Activated T-cell treated with anti-CD3 and anti-CD28 coated beads, Interleukin-2, amount 50 U/mL, for 48 hours (primary cell): ENCODE measurements around the gene TYW5.

Experiments used
- DNase-seq, 2 experiments: peaks; one replicate each; pipeline ENCODE4 v3.0.0-alpha.2; 2020

Gene TYW5

DNA sequence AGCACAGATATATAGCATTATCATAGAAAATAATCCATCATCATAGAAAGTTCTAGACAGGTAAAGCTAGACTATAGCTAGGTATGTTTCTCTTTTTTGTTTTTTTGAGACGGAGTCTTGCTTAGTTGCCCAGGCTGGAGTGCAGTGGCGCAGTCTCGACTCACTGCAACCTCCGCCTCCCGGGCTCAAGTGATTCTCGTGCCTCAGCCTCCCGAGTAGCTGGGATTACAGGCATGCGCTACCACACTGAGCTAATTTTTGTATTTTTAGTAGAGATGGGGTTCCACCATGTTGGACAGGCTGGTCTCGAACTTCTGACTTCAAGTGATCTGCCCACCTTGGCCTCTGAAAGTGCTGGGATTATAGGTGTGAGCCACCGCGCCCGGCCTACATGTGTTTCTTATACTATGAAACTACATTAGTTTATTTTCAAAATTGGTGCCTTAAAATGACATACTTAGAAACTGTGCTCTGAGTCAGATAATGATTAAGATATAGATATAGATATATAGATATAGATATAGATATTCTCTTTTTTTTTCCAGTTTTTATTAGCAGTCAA lies 42.7 kb downstream of the TYW5 start:
- peak; percentile 26 to 30 for DNase-seq

- DNase-seq, result no peak
Measured at GRCh38 chr2:199911877-199912161, 43.5 kb downstream of the TYW5 start.

DNA sequence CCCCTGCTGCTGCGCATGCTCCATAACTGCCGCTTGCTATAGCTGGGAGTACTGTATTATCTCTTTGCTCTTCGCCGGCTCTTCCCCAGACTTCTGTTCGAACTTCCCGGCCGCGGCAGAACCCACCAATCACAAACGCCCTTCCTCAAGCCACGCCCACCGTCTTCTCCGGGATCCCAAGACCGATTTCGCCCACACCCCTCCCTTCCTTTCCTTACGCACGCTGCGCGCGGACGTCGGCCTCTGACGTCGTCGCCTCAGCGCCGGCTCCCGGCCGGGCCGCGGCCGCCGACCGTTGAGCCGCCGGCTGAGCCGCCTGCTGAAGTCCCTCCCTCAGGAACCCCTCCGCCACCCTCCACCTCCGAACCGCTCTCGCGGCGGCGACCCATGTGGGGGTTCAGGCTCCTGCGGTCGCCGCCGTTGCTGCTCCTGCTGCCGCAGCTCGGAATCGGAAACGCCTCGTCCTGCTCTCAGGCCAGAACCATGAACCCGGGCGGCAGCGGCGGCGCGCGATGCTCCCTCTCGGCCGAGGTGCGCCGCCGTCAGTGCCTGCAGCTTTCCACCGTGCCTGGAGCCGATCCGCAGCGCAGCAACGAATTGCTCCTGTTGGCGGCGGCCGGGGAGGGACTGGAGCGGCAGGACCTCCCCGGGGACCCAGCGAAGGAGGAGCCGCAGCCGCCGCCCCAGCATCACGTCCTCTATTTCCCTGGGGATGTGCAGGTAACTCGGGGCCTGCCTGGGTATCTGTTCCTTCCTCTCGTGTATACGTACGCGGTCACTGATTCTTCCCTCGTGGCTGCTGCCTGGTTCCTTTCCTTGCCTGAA lies 44.0 kb downstream of the TYW5 start, which contains the start of gene C2orf69:
Gene C2orf69 (plus strand): TSS at position 242 of the 825 bp plus-strand sequence. CDS start 146 bp downstream, at position 388.
- peak; percentile 94 to 97 for DNase-seq

DNA sequence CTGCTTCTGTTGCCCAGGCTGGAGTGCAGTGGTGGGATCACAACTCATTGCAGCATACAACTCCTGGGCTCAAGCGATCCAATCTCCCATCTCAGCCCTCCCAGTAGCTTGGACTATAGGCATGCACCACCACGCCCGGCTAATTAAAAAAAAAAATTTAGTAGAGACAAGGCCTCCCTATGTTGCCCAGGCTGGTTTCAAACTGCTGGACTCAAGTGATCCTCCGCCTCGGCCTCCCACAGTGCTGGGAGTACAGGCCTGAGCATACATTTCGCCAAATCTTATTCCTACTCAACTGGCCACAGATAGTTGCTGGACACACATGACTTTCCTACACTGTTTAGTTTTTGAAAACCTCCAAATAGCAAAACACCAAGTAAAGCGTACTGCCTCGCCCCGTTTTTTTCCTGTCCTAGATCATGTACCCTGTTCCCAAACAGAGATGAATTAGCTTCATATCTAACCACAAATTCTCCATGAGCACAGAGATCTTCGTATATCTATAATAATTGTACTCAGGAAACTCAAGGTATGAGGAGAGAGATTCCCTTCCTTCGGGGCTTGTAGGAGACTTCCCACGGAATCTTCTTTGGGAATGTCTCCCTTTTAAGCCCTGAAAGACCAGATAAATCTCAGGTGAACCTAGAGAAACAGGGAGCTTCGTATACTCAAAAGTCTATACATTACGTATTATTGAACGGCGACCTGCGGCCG lies 44.8 kb downstream of the TYW5 start:
- no peak for DNase-seq

- DNase-seq, result no peak
Measured at GRCh38 chr2:199907008-199907714, 48.1 kb downstream of the TYW5 start.

DNA sequence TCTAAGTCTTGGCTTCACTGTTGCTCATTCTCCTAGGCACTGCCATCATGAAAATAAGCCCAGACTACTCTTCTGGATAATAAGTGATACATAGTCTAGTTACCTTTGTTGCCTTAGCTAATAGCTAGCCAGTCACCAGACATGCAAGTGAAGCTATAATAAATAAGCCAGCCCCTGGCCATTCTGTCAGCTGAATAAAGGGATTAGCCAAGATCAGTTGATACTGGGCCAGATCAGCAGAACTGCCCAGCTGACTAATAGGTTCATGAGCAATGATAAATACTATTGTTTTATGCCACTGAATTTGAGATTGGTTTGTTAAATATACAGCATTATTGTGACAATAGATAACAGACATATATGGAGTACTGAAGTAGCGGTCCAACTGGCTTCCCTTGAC lies 52.2 kb downstream of the TYW5 start:
- no peak for DNase-seq

- no peak for DNase-seq
Measured at GRCh38 chr2:199902486-199903110, 52.7 kb downstream of the TYW5 start.

GRCh38 chr2:199901942-199902341 lies 53.3 kb downstream of the TYW5 start:
- no peak for DNase-seq

- no peak for DNase-seq
Measured at GRCh38 chr2:199896617-199897016, 58.7 kb downstream of the TYW5 start.

DNA sequence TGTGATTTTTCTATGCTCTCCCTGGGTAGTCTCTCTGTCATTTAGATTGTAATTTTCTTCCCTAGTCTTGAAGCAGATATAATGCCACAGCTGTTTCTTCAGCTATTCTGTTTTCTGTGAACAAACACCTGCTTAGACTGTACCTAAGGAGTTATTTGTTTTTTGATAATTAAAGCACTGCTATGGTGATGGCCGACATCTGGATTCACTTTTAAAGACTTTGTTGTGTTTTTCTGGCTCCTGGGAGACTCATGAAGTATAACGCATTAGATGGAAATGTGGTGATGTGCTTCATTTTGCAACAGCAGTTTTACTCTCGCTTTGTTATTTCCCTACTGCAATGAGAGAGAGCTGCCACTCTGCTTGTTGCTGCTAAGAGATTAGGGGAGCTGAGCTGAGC lies 59.9 kb downstream of the TYW5 start:
- DNase-seq, result no peak

- no peak for DNase-seq
Measured at GRCh38 chr2:199883474-199884212, 71.6 kb downstream of the TYW5 start.

GRCh38 chr2:199882667-199883066 lies 72.6 kb downstream of the TYW5 start:
- DNase-seq, result no peak
